GM21390 (cell line): Measurements from ENCODE around the gene WDR6.
A peak's percentile ranks its signal among the peaks of the same experiment; 100 is the strongest.

Experiments used
- ATAC-seq: cut with Tn5 transposase; IDR thresholded peaks from one replicate; pipeline ENCODE4 v1.9.1; 2021; ENCODE audit not compliant: unreplicated experiment

WDR6 gene

GRCh38 chr3:49013738-49014660 is 6.8 kb downstream of the WDR6 start:
- no peak for ATAC-seq

GRCh38 chr3:49015072-49015471 is 7.9 kb downstream of the WDR6 start:
- no peak for ATAC-seq

- ATAC-seq, result no peak
These were observed 8.6 kb downstream of the WDR6 start for GRCh38 chr3:49015765-49016164.

GRCh38 chr3:49016414-49017228 is 9.4 kb downstream of the WDR6 start:
- ATAC-seq, result no peak

- no peak for ATAC-seq
These were observed 10.2 kb downstream of the WDR6 start for GRCh38 chr3:49017229-49017970.

- no peak for ATAC-seq
These were observed 10.9 kb downstream of the WDR6 start, which contains the start of gene DALRD3 for GRCh38 chr3:49017971-49018706. TSS of gene DALRD3 (minus strand) at chr3:49018580. CDS start at chr3:49018564, 16 bp downstream.

- no peak for ATAC-seq
These were observed 11.5 kb downstream of the WDR6 start for GRCh38 chr3:49018707-49019006.

GRCh38 chr3:49019941-49020329 is 12.7 kb downstream of the WDR6 start:
- ATAC-seq, result no peak

GRCh38 chr3:49020330-49021212 is 13.4 kb downstream of the WDR6 start:
- ATAC-seq, result peak; percentile 1

- ATAC-seq, result peak; percentile 48
These were observed 14.1 kb downstream of the WDR6 start for GRCh38 chr3:49021213-49021812.

GRCh38 chr3:49021813-49022687 is 14.9 kb downstream of the WDR6 start, which contains the start of gene NDUFAF3:
TSS of gene NDUFAF3 (plus strand) at chr3:49022121. CDS start at chr3:49022145, 24 bp downstream.
- peak; percentile 52 for ATAC-seq

- ATAC-seq, result no peak
These were observed 15.5 kb downstream of the WDR6 start for GRCh38 chr3:49022688-49023171.

- ATAC-seq, result no peak
These were observed 16.6 kb downstream of the WDR6 start for GRCh38 chr3:49023775-49024174.

- ATAC-seq, result no peak
These were observed 17.3 kb downstream of the WDR6 start for GRCh38 chr3:49024449-49024848.

- no peak for ATAC-seq
These were observed 18.0 kb downstream of the WDR6 start for GRCh38 chr3:49025005-49025792.

- ATAC-seq, result no peak
These were observed 18.8 kb downstream of the WDR6 start for GRCh38 chr3:49025793-49026520.

- ATAC-seq, result no peak
These were observed 19.3 kb downstream of the WDR6 start for GRCh38 chr3:49026536-49026935.
